Measurements from ENCODE around the gene CHERP. TPM values are rescaled to one million over a fixed set of nuclear protein-coding genes. Genes with fewer than 3 reads are reported as not detected.

The CHERP gene
- total RNA-seq, 1 experiment from 2014 or later: 101 TPM

- H3K56ac ChIP-seq (ENCODE audit: insufficient read length, low read depth, low read length): no peak overlapping the region
- no peak overlapping the region for H3K23ac ChIP-seq (ENCODE audit: insufficient read length, low read depth, low read length)
- H3K4me1 ChIP-seq (ENCODE audit: insufficient read depth, low read length): no peaks in the 10 kb centered on the region
- H4K5ac ChIP-seq (ENCODE audit: insufficient read length, low read depth, low read length): no peak overlapping the region
- H4K91ac ChIP-seq (ENCODE audit: insufficient read length, low read depth, low read length): no peak overlapping the region
- no peak overlapping the region for H4K8ac ChIP-seq (replicated peaks; ENCODE audit: insufficient read length, low read depth, low read length)
- H3K27ac ChIP-seq (ENCODE audit: insufficient read length, low read depth, low read length): no peak overlapping the region
- no peak overlapping the region for H2BK12ac ChIP-seq (ENCODE audit: insufficient read length, low read depth, low read length)
- no CpG with 5 or more reads among the region's 3 CpGs for WGBS (ENCODE audit: extremely low coverage, insufficient read length, low lambda C conversion rate)
- H3K79me1 ChIP-seq (ENCODE audit: insufficient read depth, low read depth, low read length, poor library complexity, severe bottlenecking): no peaks in the 10 kb centered on the region
- no peak for DNase-seq
- no peak for TF ChIP-seq CTCF (conservative IDR thresholded peaks at IDR 0.05)
- no peak overlapping the region for H3K9ac ChIP-seq (ENCODE audit: extremely low read depth, insufficient read length, low read length)
- no peak overlapping the region for H3T11ph ChIP-seq (ENCODE audit: low read length)
- no peak overlapping the region; a peak in 1 of 5 replicates for H3K4me3 Mint-ChIP-seq
- peaks cover 0 to 3% of the 10 kb centered on the region in 2 experiments; a peak in 1 of 4 replicates for H3K4me1 Mint-ChIP-seq
- peak overlapping the region in 2 of 3 experiments; percentile 44 to 52; a peak in 2 of 7 replicates for H3K27ac Mint-ChIP-seq
- no peak overlapping the region for H2BK5ac ChIP-seq (ENCODE audit: insufficient read length, low read length)
- peaks cover 12 to 30% (median 17%) of the 10 kb centered on the region in 3 experiments; a peak in 6 of 7 replicates for H3K36me3 Mint-ChIP-seq (ENCODE audit: insufficient read depth in 1 of 3, low read depth in 3 of 3)
- H3K23me2 ChIP-seq (ENCODE audit: insufficient read length, low read depth, low read length, poor library complexity, severe bottlenecking): no peaks in the 10 kb centered on the region
- H2AFZ ChIP-seq (ENCODE audit: low read length): no peak overlapping the region
- no peak overlapping the region for H3K14ac ChIP-seq (ENCODE audit: insufficient read depth, low read length)
- no peaks in the 10 kb centered on the region for H4K20me1 ChIP-seq (ENCODE audit: control insufficient read depth, insufficient read depth, insufficient read length)
- no peaks in the 10 kb centered on the region for H3K9me3 ChIP-seq (ENCODE audit: control insufficient read depth, low read depth, low read length)
- H3K18ac ChIP-seq (ENCODE audit: insufficient read length, low read depth, low read length): no peak overlapping the region
- no peaks in the 10 kb centered on the region for H3K27me3 ChIP-seq (ENCODE audit: insufficient read depth, low read length)
- H3K4ac ChIP-seq (ENCODE audit: low read depth, low read length): no peak overlapping the region
- H2BK20ac ChIP-seq (ENCODE audit: low read depth, low read length, poor library complexity, severe bottlenecking): no peak overlapping the region
- H3K9me3 Mint-ChIP-seq: no peaks in the 10 kb centered on the region; a peak in 1 of 5 replicates
- H2BK15ac ChIP-seq (ENCODE audit: low read depth, low read length): no peak overlapping the region
- no peak overlapping the region for H3K4me2 ChIP-seq (ENCODE audit: insufficient read depth, insufficient read length, low read length)
- H3K27me3 Mint-ChIP-seq (ENCODE audit: low read depth): no peaks in the 10 kb centered on the region
- H3K79me2 ChIP-seq (ENCODE audit: insufficient read depth, low read length): no peaks in the 10 kb centered on the region
- no peak overlapping the region for H2BK120ac ChIP-seq (ENCODE audit: low read depth, low read length, poor library complexity, severe bottlenecking)
- no peak overlapping the region for H2AK5ac ChIP-seq (ENCODE audit: insufficient read length, low read length)
These were observed 38.0 kb downstream of the CHERP start for GRCh38 chr19:16504271-16504670.

Measured in H9 (cell line).